DOHH2 (cell line): ENCODE results near the gene MARCHF9.

Experiments
- H3F3A ChIP-seq: fragments of 200-600 bp; sonication (generic), shearing (Covaris generic); 2 replicates; pipeline ENCODE4 v1.6.0; 2016; ENCODE audit warnings: antibody characterized with exemption, mild to moderate bottlenecking; ENCODE audit not compliant: control insufficient read depth, insufficient read depth
- H3K27ac ChIP-seq: fragments of 200-600 bp; sonication (generic); 2 replicates; pipeline ENCODE4 v1.5.1; 2014; ENCODE audit warnings: low read depth, mild to moderate bottlenecking, low read length, moderate library complexity
- H3K27me3 ChIP-seq: fragments of 200-600 bp; sonication (generic); 2 replicates; pipeline ENCODE4 v1.6.1; 2014; ENCODE audit warnings: mild to moderate bottlenecking, low read length, mixed read lengths; ENCODE audit not compliant: control insufficient read depth
- H3K36me3 ChIP-seq: fragments of 200-600 bp; sonication (generic); 2 replicates; pipeline ENCODE4 v1.6.1; 2014; ENCODE audit warnings: mild to moderate bottlenecking, low read length, moderate library complexity, mixed read lengths; ENCODE audit not compliant: control insufficient read depth
- H3K4me1 ChIP-seq: fragments of 200-600 bp; sonication (generic); 2 replicates; pipeline ENCODE4 v1.6.1; 2014; ENCODE audit warnings: mild to moderate bottlenecking, low read length, mixed read lengths; ENCODE audit not compliant: control insufficient read depth
- H3K4me2 ChIP-seq: fragments of 200-600 bp; sonication (generic); 2 replicates; pipeline ENCODE4 v1.6.0; 2014; ENCODE audit warnings: mild to moderate bottlenecking, low read length, moderate library complexity
- H3K4me3 ChIP-seq: fragments of 200-600 bp; sonication (generic); 2 replicates; pipeline ENCODE4 v1.5.1; 2014; ENCODE audit warnings: mild to moderate bottlenecking, low read length, mixed read lengths
- H3K79me2 ChIP-seq: fragments of 200-600 bp; sonication (generic); 2 replicates; pipeline ENCODE4 v1.6.1; 2014; ENCODE audit warnings: mild to moderate bottlenecking, low read length, mixed read lengths; ENCODE audit not compliant: control insufficient read depth
- H3K9me2 ChIP-seq: fragments of 200-600 bp; sonication (generic); replicated peaks from 2 replicates; pipeline ENCODE4 v1.6.1; 2014; ENCODE audit warnings: mild to moderate bottlenecking, low read length, mixed read lengths; ENCODE audit not compliant: control insufficient read depth
- H3K9me3 ChIP-seq: fragments of 200-600 bp; sonication (generic); 2 replicates; pipeline ENCODE4 v1.6.1; 2014; ENCODE audit warnings: antibody characterized with exemption, low read length, mixed read lengths; ENCODE audit not compliant: control insufficient read depth, insufficient read depth
- H4K20me1 ChIP-seq: fragments of 200-600 bp; sonication (generic); 2 replicates; pipeline ENCODE4 v1.6.0; 2014; ENCODE audit warnings: low read depth, mild to moderate bottlenecking, antibody characterized with exemption, low read length, moderate library complexity; ENCODE audit not compliant: control insufficient read depth, insufficient read depth
- CTCF ChIP-seq: fragments of 200-600 bp; sonication (generic); IDR thresholded peaks from one replicate; pipeline ENCODE4 v1.5.1; 2014; ENCODE audit warnings: antibody characterized with exemption, mild to moderate bottlenecking, low read depth, low read length; ENCODE audit not compliant: poor library complexity, severe bottlenecking
- EZH2phosphoT487 ChIP-seq: fragments of 200-600 bp; sonication (generic); IDR thresholded peaks from 2 replicates; pipeline ENCODE4 v1.6.1; 2017; ENCODE audit warnings: borderline replicate concordance, mild to moderate bottlenecking, antibody characterized with exemption, low read length, moderate library complexity, mixed read lengths

MARCHF9 gene

DNA sequence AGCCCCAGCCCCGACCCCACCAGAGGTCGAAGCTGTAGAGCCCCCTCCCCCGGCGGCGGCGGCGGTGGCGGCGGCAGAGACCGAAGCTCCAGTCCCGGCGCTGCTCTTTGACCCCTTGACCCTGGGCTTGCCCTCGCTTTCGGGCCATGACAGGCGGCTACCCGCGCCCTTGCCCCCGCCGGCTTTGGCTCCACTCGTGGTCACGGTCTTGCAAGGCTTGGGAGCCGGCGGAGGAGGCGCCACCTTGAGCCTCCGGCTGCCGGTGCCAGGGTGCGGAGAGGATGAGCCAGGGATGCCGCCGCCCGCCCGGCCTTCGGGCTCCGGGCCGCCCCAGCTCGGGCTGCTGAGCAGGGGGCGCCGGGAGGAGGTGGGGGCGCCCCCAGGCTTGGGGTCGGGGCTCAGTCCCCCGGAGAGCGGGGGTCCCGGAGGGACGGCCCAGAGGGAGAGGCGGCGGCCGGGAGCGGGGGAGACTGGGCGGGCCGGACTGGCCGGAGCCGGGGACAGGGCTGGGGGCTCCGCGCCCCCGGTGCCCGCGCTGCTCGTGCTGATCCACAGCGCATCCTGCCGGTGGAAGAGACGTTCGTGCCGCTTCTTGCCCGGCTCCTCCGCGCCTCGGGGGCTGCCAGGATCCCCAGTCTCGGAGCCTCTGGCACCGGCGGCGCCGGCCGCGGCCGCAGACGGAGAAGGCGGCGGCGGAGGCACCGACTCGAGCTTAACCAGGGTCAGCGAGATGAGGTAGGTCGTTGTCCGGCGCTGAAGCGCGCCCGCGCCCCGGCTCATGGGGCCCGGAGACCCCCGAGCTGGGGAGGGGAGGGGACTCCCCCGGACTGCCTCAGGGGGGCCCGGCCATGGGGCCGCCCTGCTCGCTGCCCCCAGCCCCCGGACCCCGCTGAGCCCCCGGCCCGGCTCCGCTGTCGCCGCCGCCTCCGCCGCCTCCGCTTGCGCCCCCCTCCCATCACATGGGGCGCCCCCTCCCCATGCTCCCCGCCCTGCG is 17.1 kb upstream of the MARCHF9 start:
- no peaks in the 10 kb centered on the region; the same call in 1 of the 2 replicates for H3F3A ChIP-seq
- no peaks in the 10 kb centered on the region for H3K9me2 ChIP-seq
- no peaks in the 10 kb centered on the region for H4K20me1 ChIP-seq
- H3K27me3 ChIP-seq, result no peaks in the 10 kb centered on the region
- peaks cover 17% of the 10 kb centered on the region for H3K36me3 ChIP-seq
- TF ChIP-seq CTCF (no peak), EZH2phosphoT487 (no peak)
- no peaks in the 10 kb centered on the region for H3K9me3 ChIP-seq
- H3K27ac ChIP-seq, result no peak overlapping the region
- no peak overlapping the region for H3K4me3 ChIP-seq
- H3K4me2 ChIP-seq, result no peak overlapping the region
- H3K79me2 ChIP-seq, result peaks cover 32% of the 10 kb centered on the region
- peaks cover 32% of the 10 kb centered on the region for H3K4me1 ChIP-seq

GRCh38 chr12:57738661-57739237 is 16.2 kb upstream of the MARCHF9 start, which contains the start of gene AGAP2:
Gene AGAP2, minus strand, starts transcription at chr12:57738742. Its CDS starts 496 bp downstream, at chr12:57738246.
- H3K4me3 ChIP-seq, result no peak within 1 kb of the TSS
- no peaks in the 10 kb centered on the region for H3K9me3 ChIP-seq
- H3K4me2 ChIP-seq, result peak within 1 kb of the TSS; percentile 17; the same call in 1 of the 2 replicates

GRCh38 chr12:57739387-57739786 is 15.5 kb upstream of the MARCHF9 start:
- H3K4me3 ChIP-seq, result no peak overlapping the region
- peaks cover 32% of the 10 kb centered on the region for H3K79me2 ChIP-seq
- no peak for TF ChIP-seq EZH2phosphoT487
- no peak for TF ChIP-seq CTCF
- H3K9me3 ChIP-seq, result no peaks in the 10 kb centered on the region
- peaks cover 49% of the 10 kb centered on the region for H3K4me1 ChIP-seq
- H4K20me1 ChIP-seq, result no peaks in the 10 kb centered on the region
- H3K27me3 ChIP-seq, result no peaks in the 10 kb centered on the region
- peak overlapping the region; percentile 17; the same call in 1 of the 2 replicates for H3K4me2 ChIP-seq
- H3K36me3 ChIP-seq, result peaks cover 3% of the 10 kb centered on the region; the same call in 1 of the 2 replicates
- peaks cover 2% of the 10 kb centered on the region; the same call in 1 of the 2 replicates for H3F3A ChIP-seq
- H3K9me2 ChIP-seq, result no peaks in the 10 kb centered on the region
- no peak overlapping the region for H3K27ac ChIP-seq

More at GRCh38 chr12:57738661-57739237, 16.2 kb upstream of the MARCHF9 start, which contains the start of gene AGAP2:
- Histone ChIP-seq H3K9me2 (no peaks in the 10 kb centered on the region), H3F3A (peaks cover 2% of the 10 kb centered on the region; the same call in 1 of the 2 replicates), H3K27me3 (no peaks in the 10 kb centered on the region), H3K36me3 (peaks cover 9% of the 10 kb centered on the region; the same call in 1 of the 2 replicates), H3K27ac (no peak within 1 kb of the TSS), H4K20me1 (no peaks in the 10 kb centered on the region), H3K79me2 (peaks cover 32% of the 10 kb centered on the region), H3K4me1 (peaks cover 42% of the 10 kb centered on the region)
- TF ChIP-seq CTCF (no peak), EZH2phosphoT487 (no peak)
